Measurements from ENCODE around the gene KIF26B.

DNA sequence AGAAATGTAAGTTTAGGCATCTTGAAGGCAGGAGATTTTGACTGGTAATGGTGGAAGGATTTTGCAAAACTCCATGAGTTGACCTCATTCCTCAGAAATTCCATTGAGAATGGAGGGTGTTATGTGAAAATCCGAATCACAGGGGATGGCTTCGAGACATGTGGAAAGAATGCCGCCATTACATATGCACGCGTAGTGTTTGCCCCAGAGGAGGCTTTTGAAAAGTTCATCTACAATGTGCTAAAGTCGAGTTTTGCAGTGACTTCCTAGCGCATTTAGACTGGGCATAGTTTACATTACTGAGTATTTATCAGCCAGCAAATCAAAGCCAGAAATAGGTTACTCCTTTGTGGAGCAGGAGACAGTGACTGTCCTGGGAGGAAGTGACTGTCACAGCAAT is 307.4 kb downstream of the KIF26B start:
- TF ChIP-seq, protein P1, sequence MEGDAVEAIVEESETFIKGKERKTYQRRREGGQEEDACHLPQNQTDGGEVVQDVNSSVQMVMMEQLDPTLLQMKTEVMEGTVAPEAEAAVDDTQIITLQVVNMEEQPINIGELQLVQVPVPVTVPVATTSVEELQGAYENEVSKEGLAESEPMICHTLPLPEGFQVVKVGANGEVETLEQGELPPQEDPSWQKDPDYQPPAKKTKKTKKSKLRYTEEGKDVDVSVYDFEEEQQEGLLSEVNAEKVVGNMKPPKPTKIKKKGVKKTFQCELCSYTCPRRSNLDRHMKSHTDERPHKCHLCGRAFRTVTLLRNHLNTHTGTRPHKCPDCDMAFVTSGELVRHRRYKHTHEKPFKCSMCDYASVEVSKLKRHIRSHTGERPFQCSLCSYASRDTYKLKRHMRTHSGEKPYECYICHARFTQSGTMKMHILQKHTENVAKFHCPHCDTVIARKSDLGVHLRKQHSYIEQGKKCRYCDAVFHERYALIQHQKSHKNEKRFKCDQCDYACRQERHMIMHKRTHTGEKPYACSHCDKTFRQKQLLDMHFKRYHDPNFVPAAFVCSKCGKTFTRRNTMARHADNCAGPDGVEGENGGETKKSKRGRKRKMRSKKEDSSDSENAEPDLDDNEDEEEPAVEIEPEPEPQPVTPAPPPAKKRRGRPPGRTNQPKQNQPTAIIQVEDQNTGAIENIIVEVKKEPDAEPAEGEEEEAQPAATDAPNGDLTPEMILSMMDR (IDR thresholded peaks at IDR 0.05) = no peak
- no peak for TF ChIP-seq POLR2A (IDR thresholded peaks at IDR 0.05)
